HG03460 (cell line): ENCODE results near the gene PCK1.
"Not testable (repeated sequence)": the region's sequence is repeated elsewhere in the genome, so short reads cannot be mapped to it uniquely, and the experiment has no call there.

Experiments
- ATAC-seq: cut with Tn5 transposase; IDR thresholded peaks from one replicate; pipeline ENCODE4 v1.9.1; 2021; ENCODE audit not compliant: unreplicated experiment

Gene PCK1

DNA sequence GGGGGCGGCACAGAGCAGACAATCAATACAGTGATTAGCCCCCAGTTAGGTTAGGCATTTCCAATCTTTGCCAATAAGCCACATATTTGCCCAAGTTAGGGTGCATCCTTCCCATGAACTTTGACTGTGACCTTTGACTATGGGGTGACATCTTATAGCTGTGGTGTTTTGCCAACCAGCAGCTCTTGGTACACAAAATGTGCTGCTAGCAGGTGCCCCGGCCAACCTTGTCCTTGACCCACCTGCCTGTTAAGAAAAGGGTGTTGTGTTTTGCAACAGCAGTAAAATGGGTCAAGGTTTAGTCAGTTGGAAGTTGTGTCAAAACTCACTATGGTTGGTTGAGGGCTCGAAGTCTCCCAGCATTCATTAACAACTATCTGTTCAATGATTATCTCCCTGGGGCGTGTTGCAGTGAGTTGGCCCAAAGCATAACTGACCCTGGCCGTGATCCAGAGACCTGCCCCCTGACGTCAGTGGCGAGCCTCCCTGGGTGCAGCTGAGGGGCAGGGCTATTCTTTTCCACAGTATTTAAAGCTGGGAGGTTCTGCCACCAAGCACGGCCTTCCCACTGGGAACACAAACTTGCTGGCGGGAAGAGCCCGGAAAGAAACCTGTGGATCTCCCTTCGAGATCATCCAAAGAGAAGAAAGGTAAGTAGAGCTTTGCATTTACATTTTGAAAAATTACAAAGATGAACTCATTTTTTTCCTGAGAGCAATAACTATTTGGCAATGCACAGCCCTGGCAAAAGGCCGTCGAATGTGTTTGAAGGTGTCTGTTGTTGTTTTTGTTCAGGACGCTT is at the start of gene PCK1:
TSS of gene PCK1 (plus strand) at position 557 of the 802 bp plus-strand sequence. CDS start 302 bp downstream, outside the sequence.
- ATAC-seq: no peak

DNA sequence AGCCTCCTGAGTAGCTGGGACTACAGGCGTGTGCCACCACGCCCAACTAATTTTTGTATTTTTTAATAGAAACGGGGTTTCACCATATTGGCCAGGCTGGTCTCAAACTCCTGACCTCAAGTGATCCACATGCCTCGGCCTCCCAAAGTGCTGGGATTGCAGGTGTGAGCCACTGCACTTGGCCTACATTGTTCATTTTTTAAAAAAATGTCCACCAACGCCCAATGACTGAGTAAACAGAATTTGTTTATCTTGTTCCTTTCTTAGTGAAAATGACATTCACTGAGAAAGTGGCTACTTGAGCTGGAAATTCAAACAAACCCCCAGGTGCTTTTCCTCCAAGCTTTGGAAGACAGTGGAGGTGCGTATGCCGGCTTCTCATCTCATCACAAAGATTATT is 49.2 kb upstream of the PCK1 start:
- ATAC-seq: not testable (repeated sequence)

DNA sequence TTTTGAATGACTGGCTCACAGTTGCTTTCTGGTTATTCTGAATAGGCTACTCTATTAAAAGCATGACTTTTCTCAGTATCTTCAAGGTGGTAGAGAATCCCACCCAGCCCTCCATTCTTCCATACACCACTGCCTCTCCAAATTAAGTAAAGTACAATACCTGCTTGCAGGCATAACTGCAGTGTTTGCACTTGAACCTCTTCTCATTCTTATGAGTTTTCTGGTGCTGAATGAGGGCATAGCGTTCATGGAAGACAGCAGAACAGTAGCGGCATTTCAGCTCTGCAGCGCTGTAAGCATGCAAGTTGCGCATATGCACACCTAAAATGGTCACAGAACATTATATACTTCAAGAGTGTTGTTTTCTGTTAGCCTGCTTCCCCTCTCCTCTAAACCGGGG is 48.5 kb upstream of the PCK1 start:
- no peak for ATAC-seq

DNA sequence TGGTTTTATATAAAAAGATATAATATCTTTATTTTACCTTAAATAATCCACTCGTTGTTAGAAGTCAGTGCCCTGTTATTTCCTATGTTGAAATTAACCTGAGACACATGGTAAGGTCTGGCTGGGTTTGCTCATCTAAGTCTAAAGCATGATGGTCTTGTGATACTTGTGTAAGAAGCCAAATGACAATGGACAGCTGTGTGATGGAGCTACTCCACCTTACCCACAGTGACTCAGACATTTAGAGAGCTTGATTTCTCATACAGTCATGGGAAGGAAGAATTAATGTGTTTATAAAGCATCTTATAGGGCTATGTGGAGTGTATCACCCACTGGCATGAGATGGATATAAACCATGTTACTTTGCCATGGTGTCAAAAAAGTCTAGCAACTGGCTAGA is 47.7 kb upstream of the PCK1 start:
- no peak for ATAC-seq

DNA sequence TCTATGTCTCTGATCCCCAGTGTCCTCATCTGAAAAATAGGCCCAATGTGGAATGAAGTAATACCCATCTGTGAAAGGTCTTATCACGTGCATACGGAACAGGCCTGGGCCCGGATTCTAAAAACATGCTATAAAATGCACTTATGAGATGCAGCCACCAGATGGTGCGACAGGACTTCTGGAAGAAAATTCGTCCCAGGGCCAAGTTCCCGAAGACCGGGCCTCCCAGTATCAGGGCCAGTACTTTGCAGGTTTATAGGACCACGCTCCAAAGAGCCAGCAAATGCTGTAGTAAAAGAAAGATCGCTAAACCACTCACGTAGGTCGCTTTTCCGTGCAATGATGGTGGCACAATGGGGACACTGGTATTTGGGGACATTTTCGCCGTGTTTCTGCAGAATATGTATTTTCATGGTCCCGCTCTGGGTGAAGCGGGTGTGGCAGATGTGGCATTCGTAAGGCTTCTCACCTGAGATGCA is 46.6 kb upstream of the PCK1 start:
- no peak for ATAC-seq

DNA sequence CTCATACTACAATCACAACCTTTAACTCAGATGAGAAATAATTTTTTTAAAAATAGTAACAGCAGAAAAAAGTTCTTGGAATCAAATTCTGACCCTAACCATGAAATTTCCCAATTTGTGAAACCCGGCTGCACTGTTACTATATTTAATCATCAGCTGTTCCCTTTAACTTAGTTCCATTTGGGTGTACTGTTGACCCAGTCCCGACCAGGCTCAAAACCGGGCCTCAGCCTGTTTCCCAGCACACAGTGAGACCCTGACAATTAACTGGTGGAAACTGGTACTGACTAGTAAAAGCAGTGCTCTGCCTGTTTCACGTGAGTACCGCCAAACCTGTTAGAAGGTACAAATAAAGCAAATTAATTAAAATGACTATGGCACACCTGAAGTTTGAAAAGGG is 43.0 kb upstream of the PCK1 start:
- ATAC-seq: no peak

DNA sequence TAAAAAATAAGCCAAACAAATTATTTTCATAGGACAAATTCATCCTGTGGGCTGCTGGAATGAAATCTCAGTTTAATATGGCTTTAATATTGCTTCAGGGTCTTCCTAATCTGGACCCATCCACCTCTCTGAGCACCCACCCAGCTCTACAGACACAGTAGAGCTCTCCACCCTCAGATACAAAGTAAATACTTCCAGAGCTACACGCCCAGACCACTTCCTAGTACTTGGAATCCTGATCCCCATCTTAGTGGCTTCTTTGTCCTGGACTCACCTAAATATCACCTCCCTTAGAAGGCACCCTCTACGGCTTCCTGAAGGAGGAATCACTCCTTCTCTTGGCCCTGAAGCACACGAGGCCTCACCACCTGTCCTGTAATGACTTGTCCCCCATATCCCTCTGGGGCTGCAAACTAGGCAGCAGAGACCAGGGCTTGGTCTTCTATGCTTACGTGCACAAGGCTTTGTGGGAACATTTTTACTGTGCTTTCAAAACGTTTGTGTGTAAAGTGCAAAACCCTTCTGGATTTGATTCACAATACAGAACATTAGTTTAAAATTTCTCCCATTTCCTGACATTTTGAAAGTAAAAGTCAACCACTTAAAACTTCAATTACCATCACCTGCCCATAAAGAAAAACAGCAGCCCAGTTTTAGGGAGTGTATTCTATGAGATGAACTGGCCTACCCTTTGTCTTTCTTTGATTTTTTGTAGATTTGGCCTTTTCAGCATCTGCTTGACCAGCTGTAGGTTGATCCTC is 38.4 kb upstream of the PCK1 start:
- no peak for ATAC-seq

DNA sequence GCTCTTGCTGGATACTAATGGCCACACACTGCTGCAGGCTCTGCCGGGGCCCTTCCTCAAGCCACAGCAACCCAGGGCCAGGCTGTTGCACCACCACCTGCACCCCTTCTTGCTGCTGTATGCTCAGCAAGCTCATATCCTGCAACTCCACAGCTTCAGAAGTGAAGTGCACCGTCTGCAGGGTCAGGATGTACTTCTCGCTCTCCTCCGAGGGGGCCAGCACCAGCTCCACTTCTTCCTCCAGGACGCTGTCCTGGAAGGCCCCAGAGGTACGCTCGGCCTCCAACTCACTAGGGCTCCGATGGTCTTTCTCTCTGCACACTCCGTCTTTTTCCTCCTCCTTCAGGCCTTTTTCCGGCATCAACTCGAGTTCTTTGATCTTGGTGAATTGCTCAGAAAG is 37.1 kb upstream of the PCK1 start:
- ATAC-seq: no peak

DNA sequence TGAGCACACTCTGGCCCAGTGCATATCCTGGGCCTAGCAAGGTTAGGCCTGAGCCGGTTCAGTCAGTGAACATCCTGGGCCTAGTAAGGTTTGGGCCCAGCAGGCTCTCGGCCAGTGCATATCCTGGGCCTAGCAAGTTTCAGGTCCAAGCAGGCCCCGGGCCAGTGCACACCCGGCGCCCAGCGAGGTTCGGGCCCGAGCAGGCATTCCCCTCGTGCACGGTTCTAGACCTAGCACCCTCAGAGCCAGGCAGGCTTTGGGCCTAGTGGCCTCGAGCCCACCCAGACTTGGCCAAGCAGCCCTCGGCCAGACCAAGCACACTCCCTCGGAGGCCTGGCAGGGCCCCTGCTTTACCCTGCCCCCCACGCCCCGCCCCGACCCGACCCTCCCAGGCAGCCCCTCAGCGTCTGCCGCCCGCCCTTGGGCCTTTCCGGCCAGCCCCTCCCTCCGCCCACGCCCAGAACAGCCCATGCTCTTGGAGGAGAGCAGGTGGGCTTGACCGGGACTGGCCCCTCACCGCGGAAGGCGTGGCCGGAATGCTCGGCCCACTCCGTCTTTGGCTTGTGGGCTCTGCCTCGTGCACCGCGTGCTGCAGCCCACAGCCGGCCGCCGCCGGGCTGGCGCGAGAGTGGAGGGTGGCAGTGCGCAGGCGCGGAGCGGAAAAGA is 36.3 kb upstream of the PCK1 start, which contains the start of gene CTCFL:
TSS of gene CTCFL (minus strand) at position 630 of the 666 bp plus-strand sequence. CDS start 935 bp downstream, outside the sequence.
- no peak for ATAC-seq

DNA sequence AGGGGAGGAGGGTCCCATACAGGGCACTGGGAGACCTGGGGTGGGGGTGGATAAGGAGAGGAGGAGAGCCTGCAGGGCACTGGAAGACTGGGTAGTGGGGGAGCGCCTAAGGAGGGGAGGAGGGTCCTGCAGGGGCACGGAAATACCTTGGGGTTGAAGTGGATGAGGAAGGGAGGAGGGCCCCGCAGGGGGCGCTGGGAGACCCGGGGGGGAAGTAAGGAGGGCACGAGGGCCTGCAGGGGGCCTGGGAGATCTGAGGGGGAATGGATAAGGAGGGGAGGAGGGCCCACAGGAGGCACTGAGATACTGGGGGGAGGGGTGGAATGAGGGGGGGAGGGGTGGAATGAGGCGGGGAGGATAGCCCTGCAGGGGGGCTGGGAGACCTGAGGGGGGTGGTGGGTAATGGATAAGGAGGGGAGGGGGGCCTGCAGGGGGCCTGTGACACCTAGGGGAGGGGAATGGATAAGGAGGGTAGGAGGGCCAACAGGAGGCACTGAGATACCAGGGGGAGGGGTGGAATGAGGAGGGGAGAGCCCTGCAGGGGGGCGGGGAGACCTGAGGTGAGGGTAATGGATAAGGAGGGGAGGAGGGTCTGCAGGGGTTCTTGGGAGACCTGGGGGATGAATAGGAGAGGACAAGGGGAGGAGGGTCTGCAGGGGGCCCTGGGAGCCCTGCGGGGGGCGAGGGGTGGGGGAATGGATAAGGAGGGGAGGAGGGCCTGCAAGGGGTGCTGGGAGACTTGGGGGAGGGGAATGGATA is 35.4 kb upstream of the PCK1 start:
- no peak for ATAC-seq

DNA sequence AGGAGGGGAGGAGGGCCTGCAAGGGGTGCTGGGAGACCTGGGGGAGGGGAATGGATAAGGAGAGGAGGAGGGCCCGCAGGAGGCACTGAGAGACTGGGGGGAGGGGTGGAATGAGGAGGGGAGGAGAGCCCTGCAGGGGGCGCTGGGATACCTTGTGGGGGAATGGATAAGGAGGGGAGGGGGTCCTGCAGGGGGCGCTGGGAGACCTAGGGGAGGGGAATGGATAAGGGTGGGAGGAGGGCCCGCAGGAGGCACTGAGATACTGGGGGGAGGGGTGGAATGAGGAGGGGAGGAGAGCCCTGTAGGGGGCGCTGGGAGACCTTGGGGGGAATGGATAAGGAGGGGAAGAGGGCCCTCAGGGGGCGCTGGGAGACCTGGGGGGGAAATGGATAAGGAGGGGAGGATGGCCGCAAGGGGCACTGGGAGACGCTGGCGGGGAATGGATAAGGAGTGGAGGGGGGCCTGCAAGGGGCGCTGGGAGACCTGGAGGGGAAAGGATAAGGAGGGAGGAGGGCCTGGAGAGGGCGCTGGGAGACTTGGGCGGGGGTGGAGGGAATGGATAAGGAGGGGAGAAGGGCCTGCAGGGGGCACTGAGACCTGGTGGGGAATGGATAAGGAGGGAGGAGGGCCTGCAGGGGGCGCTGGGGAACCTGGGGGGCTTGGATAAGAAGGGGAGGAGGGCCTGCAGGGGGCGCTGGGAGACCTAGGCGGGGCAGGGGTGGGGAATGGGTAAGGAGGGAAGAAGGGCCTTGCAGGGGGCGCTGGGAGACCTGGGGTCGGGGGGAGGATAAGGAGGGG is 34.6 kb upstream of the PCK1 start:
- no peak for ATAC-seq

DNA sequence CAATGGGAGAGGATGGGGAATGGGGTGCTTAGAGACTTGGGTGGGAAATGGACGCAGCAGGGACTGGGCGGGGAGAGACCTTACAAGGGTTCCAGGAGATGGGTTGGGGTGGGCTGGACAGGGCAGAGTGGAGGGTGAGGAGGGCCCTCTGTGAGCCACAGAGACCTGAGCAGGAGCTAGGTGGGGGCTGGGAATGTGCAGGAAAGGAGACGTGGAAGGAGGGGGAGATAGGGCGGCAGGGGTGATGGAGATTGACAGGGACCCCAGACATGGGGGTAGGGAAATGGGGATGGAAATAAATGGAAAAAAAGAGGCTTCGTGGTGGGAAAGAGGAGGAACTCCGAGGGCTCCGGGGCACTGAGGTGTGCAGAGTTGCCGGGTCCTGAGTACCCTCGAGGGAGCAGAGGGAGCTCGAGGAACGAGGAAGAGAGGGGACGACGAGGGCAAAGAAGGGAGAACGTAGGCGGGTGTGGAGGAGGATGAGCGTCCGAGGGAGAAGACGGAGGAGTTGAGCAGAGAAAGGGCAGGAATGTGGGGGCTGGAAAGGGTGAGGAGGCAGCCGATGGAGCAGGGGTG is 33.9 kb upstream of the PCK1 start:
- ATAC-seq: no peak

DNA sequence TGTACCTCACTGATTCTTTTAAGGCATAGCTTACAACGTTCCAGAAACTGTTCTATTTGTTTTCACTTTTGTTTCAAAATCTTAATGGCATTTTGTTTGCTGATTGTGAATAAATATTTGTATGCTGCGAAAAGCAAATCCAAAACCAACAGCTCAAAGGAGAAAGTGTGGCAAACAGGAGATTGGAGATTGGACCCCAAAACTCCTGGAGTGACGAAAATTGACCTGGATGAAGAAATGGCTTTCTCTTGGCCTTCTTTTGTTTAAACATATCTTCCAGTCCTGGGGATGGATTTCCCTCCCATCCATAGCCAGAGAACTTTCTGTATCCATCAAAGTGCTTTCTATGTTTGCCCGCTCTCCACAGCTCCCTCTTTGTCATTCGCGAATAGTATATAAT is 33.2 kb upstream of the PCK1 start:
- no peak for ATAC-seq

DNA sequence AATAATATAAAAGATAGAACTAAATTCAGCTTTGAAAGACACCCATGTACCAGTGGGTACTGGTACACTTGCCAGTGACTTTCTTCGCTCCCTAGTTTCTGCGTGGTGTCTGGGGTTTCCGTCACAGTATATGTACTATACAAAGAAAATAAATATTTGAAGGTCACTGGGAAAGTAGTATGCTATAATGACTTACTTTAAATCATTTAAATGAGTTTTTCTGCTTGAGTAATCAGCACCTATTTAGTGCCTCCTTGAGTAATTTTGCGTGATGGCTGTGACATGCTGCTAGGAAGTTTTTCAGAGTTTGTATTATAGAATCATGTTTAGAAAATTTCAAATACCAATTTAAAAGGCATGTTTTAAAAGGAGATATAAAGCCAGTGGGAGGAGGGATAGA is 32.8 kb upstream of the PCK1 start:
- no peak for ATAC-seq

DNA sequence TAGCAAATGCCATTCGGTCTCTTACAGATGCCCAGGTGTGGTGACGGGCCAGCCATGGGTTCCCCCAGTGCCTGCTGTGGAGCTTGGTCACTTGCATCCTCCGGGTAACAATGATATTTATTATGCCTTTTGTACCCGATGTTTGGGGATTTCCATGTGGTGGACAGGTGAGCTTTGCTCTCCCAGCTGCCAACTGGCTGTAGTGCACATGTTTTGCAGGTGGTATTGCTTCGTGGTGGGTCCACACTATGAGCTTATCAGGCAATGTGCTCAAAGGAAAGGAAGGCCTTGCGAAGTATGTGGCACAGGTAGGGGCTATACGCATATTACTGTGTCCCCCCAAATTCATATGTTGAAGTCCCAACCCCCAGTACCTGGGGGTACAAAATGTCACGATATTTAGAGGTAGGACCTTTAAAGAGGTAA is 31.7 kb upstream of the PCK1 start:
- no peak for ATAC-seq

DNA sequence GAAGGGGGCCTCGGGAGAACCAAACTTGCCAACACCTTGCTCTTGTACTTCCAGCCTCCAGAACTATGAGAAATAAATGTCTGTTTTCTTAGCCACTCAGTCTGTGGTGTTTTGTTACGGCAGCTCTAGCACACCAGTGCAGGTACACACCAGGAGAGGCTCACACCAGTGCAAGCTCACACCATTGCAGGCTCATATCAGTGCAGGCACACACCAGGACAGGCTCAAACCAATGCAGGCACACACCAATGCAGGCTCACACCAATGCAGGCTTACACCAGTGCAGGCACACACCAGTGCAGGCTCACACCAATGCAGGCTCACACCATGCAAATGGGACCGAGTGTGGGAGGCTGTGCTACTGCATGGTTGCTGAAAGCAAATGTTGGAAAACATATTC is 31.1 kb upstream of the PCK1 start:
- no peak for ATAC-seq

DNA sequence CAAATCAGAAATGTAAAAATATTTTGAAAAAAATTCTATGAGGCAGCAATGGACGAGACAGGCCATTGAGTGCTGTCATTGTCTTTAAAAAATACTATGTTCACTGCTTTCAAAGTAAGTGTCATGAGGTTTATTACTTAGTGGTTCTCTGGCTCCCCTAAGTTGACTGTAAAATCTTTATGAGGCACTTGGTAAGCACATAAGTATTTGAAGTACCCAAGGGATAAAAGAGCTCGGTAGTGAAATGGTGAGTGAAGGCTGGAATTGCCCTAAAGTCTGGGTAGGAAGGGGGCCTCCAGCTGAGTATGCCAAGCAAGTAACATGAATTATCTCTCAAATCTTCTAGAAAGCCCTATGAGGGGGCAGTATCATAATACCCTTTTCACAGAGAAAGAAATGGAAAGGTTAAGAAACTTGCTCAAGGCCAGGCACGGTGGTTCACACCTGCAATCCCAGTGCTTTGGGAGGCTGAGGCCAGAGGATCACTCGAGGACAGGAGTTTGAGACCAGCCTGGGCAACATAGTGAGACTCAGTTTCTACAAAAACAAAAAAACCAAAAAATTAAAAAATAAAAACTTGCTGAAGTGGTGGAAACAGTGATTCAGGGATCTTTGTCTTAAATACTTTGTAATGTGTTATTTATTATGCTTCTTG is 30.5 kb upstream of the PCK1 start:
- no peak for ATAC-seq

DNA sequence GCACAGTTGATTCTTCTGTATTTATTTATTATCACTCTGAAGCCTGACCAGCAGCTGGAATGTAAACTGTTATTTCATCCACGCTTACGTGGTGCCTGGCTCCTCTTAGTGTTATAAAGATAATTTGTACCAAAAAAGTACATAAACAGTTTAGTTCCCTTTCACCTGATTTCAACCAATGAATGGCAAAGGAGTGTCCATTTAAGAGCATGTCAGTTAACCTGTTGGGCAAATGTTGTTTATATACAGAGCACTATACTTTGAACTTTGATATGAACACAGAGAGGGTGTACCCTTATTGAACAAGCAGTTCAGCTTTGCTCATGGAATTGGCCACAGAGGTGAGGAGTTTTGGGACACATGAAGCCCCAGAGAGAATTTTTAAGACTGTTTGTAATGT is 28.8 kb upstream of the PCK1 start:
- no peak for ATAC-seq

DNA sequence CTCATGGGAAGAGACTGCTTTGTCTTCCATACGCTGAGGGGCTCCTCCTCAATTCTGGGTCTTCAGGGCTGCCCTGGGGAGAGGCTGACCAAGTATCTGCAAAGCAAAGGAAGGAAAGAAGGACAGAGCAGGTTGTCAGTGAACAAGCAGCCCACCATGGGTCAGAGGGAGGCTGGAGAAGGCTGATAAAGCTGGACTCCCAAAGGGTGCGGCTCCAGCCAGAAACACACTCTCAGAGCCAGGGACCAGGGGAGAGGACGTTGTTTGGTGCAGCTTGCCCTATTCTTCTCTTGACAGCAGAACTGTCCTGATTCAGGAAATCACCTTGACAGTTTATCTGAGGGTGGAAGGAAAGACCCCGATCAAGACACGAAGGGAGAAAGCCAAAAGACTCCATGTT is 25.6 kb upstream of the PCK1 start:
- no peak for ATAC-seq
